NAMALWA (cell line): ENCODE measurements around the gene RAD23B.
A peak's percentile ranks its signal among the peaks of the same experiment; 100 is the strongest.

Experiments
- DNase-seq: peaks from one replicate; pipeline ENCODE4 v3.0.0-alpha.2; 2015; ENCODE audit warnings: low spot score

Gene RAD23B

DNA sequence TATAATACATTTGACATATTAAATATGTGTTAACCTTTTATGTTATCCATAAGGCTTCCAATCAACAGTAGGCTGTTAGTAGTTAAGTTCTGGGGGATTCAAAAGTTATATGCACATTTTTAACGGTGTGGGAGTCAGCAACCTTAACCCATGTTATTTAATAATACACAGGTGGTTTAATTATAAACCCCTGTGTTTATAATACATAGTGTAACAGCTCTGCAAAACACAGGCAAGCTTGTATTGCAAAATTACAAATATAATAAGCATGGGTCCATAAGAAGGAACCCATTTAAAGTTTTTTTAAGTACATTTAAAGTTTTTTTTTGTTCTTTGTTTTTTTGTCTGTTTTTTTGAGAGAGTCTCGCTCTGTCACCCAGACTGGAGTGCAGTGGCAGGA lies 14.5 kb upstream of the RAD23B start:
- DNase-seq: no peak

DNA sequence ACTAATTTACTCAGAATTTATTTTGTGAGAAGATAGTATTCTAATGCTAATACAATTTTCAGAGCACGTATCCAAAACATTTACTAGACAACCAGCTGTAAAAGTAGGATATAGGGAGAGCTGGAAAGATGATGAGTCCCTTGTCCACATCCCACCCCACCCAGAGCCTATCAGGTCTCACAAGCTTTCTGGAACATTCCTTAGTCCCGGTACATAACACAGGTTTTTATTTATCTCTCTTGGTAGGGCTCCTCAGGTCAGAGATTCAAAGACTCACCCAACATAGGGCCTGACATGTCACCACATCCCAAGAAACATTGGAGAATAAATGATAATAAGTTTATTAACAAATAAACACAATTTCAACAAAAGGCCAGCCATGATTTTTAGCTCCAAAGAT lies 13.8 kb upstream of the RAD23B start:
- no peak for DNase-seq

DNA sequence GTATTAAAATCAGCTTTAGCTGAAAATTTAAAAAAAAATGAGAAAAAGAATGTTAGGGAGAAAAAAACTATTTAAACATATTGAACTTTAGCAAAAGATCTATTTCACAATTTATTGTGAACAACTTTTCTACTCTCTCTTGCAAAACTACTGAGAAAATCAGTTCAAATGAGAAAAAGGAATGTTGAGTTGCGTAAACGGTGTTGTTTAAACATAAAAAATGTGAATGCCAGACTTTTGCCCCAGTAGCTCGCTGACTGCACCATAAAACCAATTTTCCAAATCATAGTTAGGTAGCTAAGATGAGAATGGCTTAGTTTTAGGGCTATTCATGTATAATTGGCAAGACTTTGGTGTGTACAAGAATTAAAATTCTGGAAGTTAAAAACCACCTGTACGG lies 13.4 kb upstream of the RAD23B start:
- no peak for DNase-seq

DNA sequence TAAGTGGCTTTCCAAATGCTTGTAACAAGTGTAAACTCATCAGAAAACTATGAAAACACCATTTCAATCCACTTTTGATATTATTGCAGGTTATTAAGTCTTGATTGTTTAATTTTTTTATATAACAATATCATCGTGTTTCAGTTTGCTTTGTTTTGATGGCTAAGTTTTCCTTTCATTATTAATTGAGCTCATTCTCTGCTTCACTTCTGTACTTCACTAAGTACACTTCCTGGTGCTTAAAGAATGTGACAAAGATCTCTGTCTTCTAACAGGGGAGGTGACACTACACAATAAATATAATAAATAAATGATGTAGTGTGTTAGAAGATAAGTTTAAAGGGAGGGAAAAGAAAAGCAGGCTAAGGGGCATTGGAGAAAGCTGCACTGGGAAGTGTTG lies 13.0 kb upstream of the RAD23B start:
- no peak for DNase-seq

DNA sequence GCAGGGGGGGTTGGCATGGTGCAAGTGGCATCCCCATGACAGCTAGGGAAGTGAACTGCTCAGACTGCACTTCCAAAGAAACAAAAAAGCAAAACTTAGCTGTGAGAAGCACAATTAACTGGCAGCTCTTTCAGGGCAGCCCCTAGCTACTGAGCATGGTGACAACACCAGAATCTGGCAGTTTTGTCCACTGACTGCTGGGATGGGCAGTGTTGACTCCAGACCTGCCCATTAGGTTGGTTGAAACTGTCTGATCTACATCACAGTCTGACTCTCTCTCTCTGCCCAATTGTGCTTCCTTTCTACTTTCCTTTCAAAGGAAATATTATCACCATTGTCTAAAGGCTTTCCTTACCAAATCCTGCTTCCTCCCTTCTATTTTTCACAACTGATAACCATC lies 12.5 kb upstream of the RAD23B start:
- DNase-seq: no peak

DNA sequence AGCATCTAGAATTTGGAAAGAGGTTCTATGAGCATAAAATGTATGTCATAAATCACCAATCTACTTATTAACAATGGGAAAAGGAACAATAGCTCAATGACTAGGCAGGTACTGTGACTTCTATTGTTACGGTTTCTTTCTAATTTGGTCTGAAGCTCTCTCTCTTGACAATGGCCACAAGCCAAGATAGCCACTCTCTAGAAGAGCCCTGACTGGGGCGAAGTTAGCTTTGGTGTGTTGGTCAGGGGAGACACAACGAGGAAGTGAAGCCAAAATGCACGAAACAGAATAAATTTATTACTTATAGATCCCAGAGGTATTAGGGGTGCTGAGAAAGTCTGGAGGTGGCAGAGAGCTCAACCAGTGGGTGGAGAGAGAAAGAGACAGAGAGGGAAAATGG lies 9.4 kb upstream of the RAD23B start:
- DNase-seq: no peak

DNA sequence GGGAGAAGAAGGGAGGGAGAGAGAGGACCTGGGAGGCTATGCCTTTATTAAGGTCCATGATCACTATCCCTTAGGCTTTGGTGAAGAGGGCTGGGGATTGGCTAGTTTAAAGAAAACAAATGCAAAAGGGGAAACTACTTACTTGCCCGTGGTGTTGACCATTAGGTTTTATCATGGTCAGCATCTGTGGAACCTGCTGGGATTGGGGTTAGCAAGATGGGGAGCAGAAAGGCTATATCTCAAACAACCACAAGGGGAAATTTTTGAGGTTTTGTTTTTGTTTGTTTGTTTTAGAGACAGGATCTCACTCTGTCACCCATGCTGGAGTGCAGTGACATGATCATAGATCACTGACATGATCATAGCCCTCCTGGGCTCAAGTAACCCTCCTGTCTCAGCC lies 9.0 kb upstream of the RAD23B start:
- DNase-seq: no peak

DNA sequence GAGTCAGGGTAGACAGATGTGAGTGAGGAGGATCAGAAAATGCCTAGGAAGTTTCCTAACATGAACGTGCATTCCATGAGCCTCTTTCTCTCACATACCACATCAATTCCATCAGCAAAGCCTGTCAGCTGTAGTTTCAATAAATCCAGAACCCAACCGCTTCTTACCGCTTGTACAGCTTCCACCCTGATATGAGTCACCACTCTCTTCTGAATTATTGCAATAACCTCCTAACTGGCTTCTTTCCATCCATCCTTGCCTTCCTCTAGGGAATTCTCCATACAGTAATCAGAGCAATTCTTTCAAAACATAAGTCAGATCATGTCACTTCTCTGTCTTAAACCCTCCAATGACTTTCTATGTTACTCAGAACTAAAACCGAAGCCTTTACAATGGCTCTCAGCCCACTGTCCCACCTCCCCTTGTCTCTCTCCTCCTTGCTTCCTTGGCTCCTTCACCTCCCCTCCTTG lies 8.1 kb upstream of the RAD23B start:
- no peak for DNase-seq

DNA sequence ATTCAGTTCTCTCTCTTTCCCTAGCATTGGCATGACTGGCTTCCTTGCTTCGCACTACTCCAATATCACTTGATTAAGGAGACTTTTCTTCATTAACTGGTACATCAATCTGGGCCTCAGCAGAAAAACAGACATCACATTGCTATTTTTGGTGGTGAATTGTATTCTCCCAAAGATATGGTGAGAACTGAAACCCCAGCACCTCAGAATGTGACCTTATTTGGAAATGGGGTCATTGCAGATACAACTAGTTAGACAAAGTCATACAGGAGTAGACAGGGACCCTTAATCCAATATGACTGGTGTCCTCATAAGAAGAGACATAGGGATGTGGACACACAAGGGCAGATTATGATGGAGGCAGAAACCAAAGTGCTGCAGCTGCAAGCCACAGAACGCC lies 7.5 kb upstream of the RAD23B start:
- no peak for DNase-seq

DNA sequence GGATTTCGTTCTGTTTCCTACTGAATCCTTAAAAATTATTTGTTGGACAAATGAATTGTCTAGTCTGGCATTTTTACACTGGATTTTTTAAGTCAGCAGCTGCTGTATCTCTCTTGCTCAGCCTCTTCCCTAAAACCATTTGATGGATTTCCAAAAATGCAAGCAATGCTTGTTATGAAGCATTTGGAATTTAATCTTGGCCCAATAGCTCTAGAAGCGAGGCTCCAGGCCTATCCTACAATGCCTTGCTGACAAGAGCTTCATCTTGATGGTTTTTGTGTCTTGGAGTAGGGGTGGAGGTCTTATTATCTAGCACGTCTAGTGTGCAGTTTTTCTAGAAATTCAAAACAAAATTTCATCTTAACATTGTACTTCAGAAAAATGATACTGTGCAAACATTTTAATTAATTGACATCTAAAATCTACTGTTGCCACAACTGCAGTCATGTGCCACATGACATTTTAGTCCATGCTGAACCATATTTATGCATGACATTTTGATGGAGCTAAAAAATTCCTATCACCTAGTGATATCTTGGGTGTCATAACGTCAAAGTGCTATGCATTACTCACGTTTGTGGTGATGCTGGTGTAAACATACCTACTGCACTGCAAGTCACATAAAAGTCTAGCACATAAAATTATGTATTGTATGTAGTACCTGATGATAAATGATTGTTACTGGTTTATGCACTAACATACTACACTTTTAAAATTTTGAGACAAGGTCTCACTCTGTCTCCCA lies 5.9 kb upstream of the RAD23B start:
- DNase-seq: no peak

DNA sequence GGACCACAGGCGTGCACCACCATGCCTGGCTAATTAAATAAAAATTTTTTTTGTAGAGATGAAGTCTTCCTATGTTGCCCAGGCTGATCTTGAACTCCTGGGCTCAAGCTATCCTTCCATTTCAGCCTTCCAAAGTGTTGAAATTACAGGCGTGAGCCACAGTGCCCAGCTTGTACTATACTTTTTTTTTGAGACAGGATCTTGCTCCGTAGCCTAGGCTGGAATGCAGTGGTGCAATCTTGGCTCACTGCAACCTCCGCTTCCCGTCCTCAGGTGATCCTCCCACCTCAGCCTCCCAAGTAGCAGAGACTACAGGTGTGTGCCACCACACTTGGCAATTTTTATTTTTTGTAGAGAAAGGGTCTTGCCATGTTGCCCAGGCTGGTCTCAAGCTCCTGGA lies 5.3 kb upstream of the RAD23B start:
- DNase-seq: no peak

DNA sequence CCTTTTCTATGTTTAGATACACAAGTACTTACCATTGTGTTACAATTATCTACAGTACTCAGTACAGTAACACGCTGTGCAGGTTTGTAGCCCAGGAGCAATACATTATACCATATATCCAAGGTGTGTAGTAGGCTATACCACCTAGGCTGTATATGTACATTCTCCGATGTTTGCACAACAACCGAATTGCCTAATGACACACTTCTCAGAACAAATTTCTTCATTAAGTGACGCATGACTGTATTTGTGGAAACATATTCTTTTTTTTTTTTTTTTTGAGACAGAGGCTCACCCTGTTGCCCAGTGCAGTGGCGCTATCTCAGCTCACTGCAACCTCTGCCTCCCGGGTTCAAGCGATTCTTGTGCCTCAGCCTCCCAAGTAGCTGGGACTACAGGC lies 4.0 kb upstream of the RAD23B start:
- no peak for DNase-seq

DNA sequence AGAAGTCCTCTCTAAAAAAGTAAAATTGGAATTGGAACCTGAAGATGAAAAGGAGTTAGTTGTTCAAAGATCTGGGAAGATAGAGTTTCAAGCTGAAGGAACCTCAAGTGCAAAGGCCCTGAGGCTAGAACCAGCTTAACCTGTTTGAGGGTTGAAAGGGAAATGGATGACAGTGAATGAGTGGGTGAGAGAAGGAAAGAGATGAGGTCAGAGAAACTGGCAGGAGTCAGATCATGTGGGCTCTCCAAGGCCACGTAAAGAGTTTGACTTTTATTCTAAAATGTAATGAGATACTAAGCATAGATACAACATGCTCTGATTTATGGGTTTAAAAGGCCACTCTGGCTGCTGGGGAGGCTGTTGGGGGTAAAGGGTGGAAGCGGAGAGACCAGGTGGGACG lies 2.5 kb upstream of the RAD23B start:
- no peak for DNase-seq

DNA sequence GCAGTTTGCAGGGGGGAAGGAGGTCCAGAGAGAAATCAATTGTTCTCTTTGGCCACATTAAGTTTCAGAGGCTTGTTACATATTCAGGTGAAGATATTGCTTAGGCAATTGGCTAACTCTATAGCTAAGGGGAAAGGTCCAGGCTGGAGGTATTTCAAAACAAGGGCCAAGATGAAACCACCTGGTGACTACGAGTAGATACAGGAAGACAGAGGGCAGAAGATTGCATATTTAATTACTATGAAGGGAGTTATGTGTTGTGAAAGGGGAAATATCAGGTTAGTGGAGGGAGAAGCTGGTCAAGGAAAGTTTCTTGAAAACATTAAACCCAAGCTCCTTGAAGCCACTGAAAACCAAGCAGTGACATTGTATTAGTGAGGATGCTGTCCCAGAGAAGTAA lies 1.9 kb upstream of the RAD23B start:
- no peak for DNase-seq

DNA sequence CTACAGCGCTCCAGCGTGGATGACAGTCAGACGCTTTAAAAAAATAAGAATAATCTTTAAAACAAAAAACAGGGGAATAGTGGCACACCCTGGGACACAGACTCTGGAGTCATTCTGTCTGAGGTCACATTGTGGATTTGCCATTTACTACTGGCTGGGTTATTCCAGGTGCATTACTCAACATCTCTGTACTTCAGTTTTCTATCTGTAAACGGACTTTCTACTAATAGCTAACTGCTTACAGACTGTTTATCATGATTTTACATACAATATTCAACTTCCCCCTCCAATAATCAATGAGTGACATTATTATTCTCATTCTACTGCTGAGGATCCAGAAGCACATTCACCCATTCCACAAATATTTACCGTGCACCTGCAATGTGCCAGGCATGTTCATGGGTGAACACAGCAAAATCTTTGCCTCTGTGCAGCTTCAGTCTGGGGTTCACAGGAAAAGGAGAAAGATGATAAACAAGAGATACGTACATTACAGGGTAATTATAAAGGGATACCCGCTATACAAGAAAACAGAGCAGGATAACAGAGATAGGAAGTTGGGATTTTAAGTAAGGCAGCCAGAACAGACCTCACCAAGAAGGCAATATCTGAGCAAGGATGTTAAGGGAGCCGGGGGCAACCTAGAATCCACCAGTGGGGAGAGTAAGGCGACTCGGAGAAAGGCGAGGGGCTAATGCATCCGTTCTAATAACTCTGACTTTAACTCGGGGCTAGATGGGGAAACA lies 984 bp upstream of the RAD23B start:
- DNase-seq: no peak

DNA sequence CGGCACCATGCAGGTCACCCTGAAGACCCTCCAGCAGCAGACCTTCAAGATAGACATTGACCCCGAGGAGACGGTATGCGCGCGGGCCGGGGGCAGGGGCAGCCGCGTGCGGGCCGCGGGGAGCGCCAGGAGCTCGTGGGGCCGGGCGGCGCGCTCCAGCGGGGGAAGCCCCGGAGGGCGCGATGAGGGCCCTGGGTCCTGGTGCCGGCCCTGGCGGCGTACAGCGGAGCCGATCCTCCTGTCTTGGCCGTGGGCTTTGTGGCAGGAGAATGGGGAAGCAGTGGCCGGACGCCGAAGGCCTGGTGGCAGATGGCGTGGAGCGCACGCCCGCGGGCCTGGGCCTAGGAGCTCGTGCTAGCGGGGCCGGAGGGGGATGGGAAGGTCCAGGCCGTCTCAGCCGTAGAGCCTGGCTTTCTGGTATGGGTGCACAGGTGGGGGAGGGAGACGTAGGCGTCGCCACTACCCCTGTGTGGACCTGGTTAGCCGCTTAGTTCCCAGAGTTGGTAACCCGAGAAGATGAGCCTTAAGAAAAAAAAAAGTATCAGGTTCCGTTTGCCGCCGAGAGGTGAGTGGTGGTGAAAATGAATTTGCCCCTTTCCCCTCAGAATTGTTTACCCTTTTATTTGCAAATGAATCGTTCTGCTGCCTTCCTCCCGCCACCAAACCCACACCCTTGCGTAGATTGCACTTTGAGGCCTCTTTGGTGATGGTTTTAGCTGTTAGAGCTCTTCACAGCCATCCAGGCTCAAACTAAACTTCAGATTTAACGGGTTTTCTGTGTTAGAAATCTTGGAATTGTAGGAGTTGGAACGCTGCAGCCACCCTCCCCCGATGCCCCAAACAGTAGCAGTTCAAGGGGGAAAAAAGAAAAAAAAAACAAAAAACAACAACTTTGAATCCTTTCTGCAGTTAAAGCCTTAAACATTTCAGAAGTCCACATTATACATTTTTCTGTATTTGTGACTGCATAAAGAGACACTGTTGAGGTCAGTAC lies 841 bp downstream of the RAD23B start:
- peak; percentile 76 for DNase-seq

DNA sequence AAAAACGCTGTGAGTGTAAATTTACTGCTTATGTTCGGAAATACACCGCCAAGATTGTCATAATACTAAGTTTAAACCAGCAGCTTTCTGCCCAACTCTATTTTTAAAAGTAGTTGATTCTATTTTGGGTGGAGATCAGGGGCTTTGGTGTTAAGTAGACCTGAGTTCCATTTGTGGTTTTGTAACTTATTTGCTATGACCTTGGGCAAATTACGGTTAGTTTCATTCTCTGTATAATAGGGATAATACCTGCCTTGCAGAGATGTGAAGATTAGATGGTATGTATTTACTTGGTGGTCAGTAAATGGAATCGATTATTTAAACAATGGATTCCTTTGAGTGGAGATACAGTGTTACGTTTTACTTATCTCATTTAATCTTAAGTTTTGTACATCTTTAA lies 1.6 kb downstream of the RAD23B start:
- DNase-seq: peak; percentile 38

DNA sequence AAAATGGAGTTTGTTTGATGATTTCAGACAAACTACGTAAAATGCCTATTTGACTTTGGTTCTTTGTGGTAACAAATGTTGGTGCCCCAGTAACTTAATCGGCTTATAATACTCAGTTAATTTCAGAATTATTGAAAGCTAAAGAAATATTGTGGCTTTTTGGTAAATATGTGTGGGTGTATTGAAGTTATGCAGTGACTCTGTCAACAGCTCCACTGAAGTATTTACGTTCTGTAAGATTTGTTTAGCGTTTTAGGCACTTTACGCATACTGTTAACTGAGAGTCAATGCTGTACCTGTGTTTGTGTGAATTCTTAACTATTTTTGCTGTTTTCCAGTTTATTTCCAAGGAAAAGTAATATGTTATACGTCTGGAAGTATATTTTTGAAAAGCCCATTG lies 2.2 kb downstream of the RAD23B start:
- no peak for DNase-seq

DNA sequence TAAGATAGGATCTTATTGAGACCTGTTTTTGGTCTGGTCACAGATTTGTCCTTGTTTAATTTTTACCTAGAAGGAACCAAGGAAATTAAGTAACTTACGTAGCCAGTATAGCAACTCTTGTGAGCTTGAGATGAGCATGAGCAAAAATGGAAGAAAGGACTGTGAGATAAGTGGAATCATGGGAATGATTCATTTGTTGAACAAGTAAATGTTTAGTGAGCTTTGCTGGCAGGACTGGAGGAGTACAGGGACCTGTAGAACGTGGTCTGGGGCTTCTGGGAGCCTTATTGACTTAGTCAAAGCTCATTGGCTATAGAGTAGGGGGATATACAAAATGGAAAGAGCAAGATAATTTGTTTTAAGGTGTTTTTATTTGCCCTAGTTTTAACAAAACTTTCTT lies 3.0 kb downstream of the RAD23B start:
- no peak for DNase-seq

DNA sequence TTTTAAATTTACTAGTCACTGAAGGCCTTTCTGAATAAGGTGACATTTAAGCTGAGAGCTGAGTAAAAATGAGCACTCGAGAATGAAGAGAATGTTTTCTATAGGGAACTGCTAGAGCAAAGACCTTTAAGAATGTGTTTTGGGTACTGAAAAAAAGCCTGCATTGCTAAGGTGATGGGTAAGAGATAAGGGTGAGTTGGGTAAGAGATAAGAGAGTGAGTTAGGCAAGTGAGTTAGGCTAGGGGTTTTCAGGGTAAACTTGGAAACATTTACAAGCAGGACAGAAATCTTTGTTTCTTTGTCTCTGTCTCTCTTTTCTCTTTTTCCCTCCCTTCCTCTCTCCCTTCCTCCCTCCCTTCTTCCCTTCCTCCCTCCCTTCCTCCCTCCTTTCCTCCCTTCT lies 5.6 kb downstream of the RAD23B start:
- no peak for DNase-seq

DNA sequence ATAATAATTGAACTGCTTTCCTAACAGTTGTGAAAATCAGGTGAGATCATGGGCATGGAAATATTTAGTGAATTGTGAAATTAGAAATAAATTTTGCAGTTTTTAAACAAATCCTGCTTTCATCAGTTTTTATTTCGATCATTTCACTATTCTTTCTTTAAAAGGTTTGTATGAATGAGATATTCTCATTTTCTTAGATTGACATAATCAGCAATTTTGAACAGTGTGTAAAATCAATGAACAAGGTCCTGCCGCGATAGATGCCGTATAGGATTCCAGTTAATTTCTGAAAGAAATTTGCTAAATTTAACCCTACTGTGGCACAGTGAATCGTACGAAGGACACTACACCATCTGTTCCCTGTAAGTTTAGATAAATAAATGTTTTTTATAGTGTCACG lies 7.5 kb downstream of the RAD23B start:
- no peak for DNase-seq

DNA sequence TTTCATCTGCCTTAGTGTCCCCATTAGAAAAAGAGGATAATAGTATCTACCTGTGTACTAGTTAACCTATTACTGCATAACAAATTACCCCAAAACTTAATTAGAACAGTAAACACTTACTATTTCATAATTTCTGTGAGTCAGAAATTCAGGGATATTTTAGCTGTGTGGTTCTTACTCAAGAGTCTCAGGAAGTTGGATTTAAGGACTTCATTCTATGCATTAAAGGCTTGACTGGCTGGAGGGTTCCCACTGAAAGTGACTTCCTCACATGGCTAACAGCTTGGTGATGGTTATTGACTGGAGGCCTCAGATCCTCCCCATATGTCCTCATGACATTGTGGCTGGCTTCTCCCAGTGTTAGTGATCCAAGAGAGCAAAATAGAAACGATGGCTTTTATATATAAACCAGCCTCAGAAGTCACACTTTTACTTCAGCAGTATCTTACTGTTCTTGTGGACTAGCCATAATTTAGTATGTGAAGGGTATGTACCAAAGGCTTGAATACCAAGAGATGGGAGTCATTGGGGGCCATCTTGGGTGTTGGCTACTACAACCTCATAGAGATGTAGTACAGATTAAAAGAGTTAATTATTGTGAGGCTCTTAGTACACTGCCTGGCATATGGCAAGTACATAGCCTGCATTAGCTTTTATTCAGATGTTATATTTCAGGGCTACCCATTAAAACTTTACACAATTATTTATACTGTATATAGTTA lies 9.9 kb downstream of the RAD23B start:
- no peak for DNase-seq
